K562 (cell line): ENCODE data around the gene RGS3.

Source experiments
- EHMT2 ChIP-seq: fragments of 450-650 bp; IDR thresholded peaks from 2 replicates; pipeline ENCODE4 v1.6.1; 2018; ENCODE audit warnings: antibody characterized with exemption
- EZH2 ChIP-seq: IDR thresholded peaks from 2 replicates; pipeline ENCODE4 v1.6.1; 2012; ENCODE audit warnings: low read depth, mild to moderate bottlenecking, inconsistent platforms, low read length, borderline replicate concordance
- POLR2A ChIP-seq: fragments of 450-650 bp; conservative IDR thresholded peaks from 2 replicates; pipeline ENCODE4 v1.6.1; 2016
- SAFB2 ChIP-seq: fragments of 200-400 bp; formaldehyde crosslinking; IDR thresholded peaks from 2 replicates; pipeline ENCODE4 v1.6.1; 2018; ENCODE audit warnings: borderline replicate concordance, low read length, low read depth, moderate library complexity; ENCODE audit not compliant: severe bottlenecking
- ZNF766 ChIP-seq: fragments of 200-800 bp; sonication (Bioruptor generic); conservative IDR thresholded peaks from 2 replicates; pipeline ENCODE4 v1.6.1; 2016; ENCODE audit warnings: missing genetic modification characterization, missing compliant biosample characterization
- TF ChIP-seq, protein P1 (sequence below), 3 experiments: IDR thresholded peaks in 2 of 3; conservative IDR thresholded peaks in 1 of 3; 2 replicates each; pipeline ENCODE4 v1.5.1; 2011 to 2012; ENCODE audit warnings: low read length in 3 of 3, mild to moderate bottlenecking in 3 of 3, control low read depth in 2 of 3, improper control_type of control experiment in 1 of 3, inconsistent platforms in 1 of 3, low read depth in 1 of 3, mixed read lengths in 1 of 3, moderate library complexity in 1 of 3; ENCODE audit not compliant: insufficient read depth in 2 of 3

DNA sequence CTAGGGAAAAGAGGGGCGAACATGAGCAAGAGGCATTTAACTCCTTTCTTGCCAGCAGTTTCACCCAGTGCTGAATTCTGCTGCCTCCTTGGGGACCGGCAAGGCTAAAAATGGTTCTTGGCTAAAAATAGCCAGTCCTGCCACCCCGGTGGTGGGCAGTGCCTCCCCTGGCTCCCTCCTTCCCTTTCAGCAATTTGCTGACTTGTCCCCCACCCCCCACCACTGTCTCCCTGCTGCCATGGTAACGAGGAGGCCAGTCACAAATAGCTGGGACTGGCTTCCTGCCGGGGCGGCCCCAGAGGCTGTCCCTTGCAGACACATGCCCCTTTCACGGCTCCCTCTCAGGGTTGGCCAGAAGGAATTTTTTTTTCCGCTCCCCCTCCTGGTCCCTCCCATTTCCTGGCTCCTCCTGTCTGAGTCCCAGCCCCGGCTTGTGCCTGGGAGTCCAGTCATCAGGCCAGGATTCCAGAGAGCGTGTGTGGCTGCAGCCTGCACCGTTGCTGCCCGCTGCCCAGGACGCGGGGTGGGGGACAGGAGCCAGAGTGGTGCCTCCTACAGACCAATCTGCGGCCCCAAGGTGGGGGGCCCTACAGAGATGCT is 130.3 kb downstream of the RGS3 start:
- TF ChIP-seq, protein P1, sequence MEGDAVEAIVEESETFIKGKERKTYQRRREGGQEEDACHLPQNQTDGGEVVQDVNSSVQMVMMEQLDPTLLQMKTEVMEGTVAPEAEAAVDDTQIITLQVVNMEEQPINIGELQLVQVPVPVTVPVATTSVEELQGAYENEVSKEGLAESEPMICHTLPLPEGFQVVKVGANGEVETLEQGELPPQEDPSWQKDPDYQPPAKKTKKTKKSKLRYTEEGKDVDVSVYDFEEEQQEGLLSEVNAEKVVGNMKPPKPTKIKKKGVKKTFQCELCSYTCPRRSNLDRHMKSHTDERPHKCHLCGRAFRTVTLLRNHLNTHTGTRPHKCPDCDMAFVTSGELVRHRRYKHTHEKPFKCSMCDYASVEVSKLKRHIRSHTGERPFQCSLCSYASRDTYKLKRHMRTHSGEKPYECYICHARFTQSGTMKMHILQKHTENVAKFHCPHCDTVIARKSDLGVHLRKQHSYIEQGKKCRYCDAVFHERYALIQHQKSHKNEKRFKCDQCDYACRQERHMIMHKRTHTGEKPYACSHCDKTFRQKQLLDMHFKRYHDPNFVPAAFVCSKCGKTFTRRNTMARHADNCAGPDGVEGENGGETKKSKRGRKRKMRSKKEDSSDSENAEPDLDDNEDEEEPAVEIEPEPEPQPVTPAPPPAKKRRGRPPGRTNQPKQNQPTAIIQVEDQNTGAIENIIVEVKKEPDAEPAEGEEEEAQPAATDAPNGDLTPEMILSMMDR (IDR thresholded peaks at IDR 0.05 in 2 of 3, conservative IDR thresholded peaks at IDR 0.05 in 1 of 3; ENCODE audit: insufficient read depth in 2 of 3, low read depth in 1 of 3, low read length in 3 of 3), result no peak
- no peak for TF ChIP-seq POLR2A
- TF ChIP-seq EZH2, result no peak
- no peak for TF ChIP-seq EHMT2
- TF ChIP-seq SAFB2, result no peak
- TF ChIP-seq ZNF766 (CRISPR knock-in tag), result no peak
